Stimulated activated CD4-positive, alpha-beta T cell treated with anti-CD3 and anti-CD28 coated beads, Interleukin-1b, Interleukin-23, amount 100 ng/mL, for 48 hours (primary cell): Measurements from ENCODE around the gene ASF1B.

ENCODE experiments used
- DNase-seq: peaks from one replicate; pipeline ENCODE4 v3.0.0-alpha.2; 2020

ASF1B gene

DNA sequence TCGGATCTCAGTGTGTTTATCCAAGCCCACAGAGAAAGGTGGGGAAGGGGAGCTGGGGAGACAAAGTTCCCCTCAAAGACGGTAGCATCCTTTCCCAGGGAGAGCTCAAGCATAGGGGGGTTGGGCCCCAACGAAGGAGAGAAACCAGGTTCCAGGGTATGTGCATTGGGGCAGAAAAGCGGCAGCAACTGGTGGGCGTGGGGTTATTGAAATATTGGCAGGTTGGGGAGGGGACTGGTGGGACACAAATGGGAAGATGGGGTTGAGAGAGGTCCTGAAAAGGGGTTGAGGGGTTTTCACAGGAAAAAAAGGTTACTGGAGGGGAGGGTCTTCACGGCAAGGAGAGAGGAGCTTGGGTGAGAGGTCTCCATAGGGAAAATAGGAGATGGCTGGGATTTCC lies 1.0 kb downstream of the ASF1B start:
- no peak for DNase-seq

DNA sequence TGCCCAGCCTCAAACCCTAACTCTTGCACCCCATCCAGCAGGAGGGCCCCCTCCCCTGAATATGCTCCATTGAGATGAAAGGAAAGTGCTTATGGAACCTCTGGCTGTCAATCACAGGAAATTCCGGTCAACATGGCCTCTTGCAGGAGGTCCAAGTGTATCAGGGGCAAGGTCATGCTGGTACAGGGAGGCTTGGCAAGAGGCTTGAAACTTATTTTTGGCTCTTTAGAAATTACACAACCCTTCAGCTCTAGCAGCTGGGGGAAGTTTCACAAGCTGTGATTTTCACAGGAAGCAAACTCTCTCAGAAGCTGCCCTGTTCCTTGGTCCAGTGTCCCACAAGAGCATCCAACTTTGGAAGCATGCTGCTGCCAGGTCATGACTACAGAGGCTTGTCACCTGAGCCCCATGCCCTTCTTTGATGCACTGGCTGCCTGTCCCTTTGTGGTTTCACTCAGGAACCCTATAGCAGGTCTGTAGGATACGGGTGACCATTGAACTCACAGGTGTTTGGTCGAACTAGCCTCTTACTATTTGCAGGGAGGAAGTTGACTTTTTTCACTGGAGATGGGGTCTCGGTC lies 8.4 kb downstream of the ASF1B start:
- DNase-seq = no peak

DNA sequence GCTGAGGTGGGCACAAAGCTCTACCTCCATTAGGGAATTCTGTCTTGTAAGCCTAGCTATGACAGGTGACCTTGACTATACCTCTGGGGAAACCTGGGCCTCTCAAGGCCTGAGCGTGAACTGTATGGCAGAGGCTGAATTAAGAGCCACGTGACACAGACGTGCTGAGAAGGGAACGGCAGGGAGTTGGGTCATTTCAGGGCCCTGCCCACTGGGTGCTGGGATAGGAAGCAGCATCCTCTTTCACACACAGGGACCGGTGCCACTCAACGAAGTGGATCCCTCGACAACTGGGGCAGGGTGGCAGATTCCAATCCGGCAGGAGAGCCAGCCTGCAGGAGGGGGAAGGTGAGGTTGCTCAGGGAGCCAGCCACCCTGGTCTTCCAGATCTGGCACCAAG lies 9.2 kb downstream of the ASF1B start:
- DNase-seq = no peak

GRCh38 chr19:14122924-14123323 lies 13.5 kb downstream of the ASF1B start:
- no peak for DNase-seq

DNA sequence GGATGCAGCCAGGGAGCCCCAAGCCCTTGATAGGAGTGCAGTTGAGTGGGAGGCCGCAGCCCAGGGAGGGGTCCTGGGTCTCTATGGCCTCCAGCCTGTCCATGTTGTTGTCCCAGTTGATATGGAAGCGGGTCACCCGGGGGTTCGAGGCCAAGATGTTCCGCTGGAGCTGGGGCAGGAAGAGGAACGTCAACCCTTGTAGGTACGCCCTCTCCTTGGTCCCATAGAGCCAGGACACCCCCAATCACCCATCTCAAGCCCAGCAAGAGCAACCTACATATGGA lies 15.9 kb downstream of the ASF1B start:
- no peak for DNase-seq

GRCh38 chr19:14119644-14120496 lies 16.5 kb downstream of the ASF1B start:
- no peak for DNase-seq

DNA sequence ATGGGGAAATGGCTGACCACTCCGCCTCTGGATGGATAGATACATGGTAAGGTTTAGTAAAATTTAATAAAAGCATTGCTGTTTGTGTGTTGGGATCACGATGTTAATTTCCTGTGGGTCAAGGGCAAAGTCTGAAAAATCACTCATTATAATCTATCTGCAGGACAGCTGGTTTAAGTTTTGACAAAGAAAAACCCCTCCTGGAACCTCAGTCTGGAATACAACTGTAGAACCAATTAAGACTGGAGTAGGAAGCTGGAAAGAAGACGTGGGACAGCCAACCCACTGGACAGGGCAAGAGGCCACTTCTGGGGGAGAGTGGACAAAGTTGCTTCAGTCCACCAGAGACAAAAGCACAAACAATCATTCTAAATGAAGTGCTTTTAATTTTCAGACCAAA lies 17.2 kb downstream of the ASF1B start:
- no peak for DNase-seq

- peak; percentile 17 for DNase-seq
Measured at GRCh38 chr19:14118165-14119051, 18.0 kb downstream of the ASF1B start.

- DNase-seq = peak; percentile 99
Measured at GRCh38 chr19:14117668-14118164, 18.7 kb downstream of the ASF1B start, which contains the start of gene PRKACA. Gene PRKACA, minus strand, starts transcription at chr19:14117762. Its CDS starts 215 bp downstream, at chr19:14117547.

DNA sequence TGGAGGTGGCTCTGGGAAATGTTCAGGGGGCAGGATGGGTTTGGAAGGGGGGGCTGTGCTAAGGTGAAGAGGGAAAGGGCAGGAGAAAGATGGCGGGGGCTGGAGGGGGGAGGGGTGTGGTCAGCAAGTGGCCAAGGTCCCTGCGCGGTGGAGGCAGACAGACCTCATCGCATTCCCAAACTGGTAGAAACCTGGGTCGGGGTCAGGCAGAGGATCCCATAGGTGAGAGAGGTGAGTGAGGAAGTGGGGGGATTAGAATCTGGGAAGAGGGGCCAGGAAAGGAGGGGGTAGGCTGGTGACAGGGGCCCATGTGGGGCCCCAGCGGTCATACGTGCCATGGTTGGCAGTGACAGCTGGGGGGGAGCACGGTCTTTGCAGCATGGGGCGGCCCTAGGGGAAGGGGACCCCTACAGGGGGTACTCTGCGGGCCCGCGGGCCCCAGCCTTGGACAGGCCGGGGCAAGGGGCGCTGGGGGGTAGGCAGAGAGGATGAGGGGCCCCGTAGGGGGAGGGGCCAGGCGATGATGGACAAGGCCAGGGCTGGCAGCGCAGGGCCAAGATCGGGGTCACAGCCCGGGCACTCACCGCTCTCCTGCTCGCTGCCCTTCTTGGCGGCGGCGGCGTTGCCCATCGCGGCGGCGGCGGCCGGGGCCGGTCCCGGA lies 19.3 kb downstream of the ASF1B start:
- no peak for DNase-seq

GRCh38 chr19:14116525-14116917 lies 19.9 kb downstream of the ASF1B start:
- DNase-seq = no peak

DNA sequence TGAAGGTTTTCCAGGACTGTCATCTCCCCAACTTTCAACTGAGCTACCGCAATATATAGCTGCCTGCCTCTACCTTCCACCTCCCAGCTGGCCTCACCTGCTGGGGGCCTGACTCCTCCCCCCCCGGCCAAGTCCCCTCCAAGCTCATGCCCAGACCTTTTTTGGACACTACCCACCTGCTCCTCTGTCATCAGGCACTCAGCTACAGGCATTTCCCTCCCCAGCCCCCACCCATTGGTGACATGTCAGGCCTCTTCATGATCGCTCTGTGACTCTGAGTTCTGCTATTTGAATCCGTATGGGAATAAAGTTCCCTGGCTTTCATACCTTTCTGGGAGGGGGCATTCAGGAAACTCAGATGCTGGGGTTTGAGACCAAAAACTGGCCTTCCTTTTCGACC lies 20.6 kb downstream of the ASF1B start:
- DNase-seq = no peak

DNA sequence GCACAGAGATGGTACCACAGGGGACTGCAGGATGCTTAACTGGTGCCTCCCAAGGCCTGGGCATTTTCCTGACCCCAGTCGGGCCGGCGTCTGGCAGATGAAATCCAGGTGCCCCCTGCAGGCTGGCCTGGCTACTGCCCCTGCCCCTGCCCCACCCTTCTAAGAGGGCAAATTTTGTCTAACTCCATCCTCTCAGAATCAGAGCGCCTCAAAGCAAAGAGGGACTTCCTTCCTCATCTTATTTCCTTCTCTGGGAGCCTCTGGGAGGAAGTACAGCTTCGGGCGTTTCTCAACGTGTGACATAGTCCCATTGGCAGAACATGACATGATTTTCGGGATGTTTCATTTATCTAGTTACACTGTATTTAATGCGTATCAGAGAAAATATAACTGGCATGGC lies 21.5 kb downstream of the ASF1B start:
- DNase-seq = peak; percentile 51

DNA sequence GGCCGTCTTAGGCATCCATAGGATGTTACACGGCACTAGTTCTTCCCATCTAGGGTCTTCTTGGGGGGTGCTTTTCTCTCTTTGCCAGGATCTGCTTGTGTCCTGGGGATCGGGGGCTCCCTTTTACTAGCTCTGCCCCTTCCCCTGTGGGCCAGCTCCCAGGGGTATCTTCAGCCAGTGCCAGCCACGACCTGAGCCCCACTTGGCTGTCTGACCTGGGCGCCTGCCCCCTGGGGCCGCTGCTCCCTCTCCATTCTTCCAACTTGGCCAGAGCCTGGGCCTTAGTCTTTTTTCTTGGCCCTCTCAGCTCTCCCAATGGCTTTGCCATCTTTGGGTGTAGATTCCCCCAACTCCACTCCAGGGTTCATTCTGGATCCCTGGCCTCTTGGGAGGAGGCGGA lies 21.9 kb downstream of the ASF1B start:
- no peak for DNase-seq

DNA sequence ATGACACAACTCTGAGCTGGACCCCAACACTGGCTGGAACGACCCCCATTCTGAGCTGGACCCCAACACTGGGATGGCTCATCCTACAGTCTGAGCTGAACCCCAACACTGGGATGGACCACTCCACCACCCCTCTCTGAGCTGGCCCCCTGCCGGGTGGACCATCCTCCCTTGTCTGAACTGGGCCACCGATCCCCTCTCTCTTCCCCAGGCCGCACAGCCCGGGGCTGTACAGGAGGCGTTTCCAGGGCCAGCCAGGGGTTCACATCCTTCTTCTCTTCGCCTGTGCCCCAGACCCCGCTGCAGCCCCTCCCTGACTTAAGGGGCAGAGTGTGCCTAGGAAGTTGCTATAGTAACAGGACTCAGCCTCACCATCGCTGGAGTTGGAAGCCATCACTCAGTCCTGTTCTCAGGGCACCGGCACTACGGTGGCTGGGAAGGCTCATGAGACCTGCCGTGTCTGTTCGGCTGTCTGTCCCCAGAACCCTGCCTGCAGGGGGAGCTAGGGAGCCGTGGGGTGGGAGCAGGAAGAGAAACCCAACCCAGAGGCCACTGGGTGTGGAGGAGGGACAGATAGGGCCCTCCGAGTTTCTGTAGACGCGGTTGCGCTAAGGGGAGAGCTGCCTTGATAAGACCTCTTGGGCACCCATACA lies 22.5 kb downstream of the ASF1B start:
- DNase-seq = peak; percentile 73

DNA sequence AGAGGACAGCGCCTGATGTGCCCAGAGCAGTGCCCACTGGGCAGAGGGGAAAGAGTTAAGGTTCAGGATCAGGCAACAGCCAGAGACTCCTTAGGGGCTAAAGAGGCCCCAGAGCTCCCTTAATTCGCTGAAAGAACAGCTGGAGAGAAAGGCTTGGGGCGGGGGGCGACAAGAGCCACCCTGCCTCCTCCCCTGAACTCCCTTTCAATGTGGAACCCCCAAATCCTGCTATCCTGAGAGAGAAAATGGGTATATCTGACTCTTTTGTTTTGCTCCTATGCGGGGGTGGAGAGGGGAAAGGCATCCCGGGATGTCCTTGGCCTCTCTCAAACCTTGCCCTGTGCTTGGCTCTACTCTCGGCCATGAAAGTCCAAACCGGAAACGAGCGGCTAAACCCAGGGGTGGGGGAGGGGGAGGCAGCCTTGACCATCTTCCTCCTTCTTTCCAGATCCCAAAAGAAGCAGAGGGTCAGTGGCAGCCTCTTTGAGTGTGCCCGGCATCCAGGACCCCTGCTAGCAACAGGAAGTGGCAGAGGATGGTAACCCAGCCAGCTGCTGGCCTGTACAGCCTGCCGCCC lies 23.5 kb downstream of the ASF1B start:
- DNase-seq = no peak

DNA sequence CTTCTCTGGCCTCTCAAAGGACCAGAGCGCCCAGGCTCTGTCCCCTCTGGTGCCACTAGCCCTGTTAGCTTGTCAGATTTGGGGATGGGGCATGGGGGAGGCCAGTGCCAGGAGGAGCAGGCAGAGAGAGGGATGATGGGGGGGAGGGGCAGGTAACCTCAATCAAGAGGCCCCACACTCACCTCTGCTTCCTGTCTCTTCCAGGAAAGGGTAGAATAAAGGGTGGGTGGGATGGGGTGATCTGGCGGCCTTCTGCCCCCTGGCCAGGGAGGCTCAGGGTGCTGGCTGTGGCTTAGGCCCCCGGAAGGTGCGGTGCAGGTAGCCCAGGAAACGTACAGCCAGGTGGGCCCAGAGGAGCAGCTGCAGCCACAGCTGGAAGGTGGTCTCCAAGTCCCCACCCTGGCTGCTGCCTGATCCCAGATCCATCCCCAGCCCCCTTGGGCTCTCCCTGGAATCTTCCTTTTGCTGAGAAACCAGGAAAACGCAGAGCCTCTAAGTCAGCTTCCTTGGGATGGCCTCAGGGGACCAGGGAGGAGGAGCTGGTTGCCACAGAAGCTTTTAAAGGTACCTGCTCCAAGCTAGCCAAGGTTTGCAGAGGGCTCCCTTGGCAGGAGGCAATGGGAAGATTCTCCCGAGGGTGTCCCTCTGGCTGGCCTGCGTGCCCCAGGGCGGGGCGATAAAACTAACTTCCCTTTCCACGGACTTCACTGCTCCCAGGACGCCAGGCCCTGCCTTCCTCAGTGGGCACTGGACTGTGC lies 24.2 kb downstream of the ASF1B start:
- no peak for DNase-seq

DNA sequence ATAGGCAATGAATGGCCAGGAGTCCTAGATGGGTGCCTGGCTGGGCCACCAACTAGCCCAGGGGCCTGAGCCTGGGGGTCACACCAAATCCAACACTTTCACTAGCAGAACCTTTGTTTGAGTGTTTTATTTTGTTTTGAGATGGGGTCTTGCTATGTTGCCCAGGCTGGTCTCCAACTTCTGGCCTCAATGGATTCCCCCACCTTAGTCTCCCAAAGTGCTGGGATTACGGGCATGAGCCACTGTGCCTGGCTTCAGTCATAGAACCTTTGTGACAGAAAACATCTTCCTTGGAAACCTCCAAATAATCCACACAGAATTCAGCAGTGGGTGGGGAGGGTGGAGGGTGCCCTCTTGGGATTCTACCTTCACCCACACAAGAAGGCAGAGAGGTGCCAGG lies 24.9 kb downstream of the ASF1B start:
- DNase-seq = no peak

GRCh38 chr19:14110650-14111049 lies 25.7 kb downstream of the ASF1B start:
- no peak for DNase-seq

DNA sequence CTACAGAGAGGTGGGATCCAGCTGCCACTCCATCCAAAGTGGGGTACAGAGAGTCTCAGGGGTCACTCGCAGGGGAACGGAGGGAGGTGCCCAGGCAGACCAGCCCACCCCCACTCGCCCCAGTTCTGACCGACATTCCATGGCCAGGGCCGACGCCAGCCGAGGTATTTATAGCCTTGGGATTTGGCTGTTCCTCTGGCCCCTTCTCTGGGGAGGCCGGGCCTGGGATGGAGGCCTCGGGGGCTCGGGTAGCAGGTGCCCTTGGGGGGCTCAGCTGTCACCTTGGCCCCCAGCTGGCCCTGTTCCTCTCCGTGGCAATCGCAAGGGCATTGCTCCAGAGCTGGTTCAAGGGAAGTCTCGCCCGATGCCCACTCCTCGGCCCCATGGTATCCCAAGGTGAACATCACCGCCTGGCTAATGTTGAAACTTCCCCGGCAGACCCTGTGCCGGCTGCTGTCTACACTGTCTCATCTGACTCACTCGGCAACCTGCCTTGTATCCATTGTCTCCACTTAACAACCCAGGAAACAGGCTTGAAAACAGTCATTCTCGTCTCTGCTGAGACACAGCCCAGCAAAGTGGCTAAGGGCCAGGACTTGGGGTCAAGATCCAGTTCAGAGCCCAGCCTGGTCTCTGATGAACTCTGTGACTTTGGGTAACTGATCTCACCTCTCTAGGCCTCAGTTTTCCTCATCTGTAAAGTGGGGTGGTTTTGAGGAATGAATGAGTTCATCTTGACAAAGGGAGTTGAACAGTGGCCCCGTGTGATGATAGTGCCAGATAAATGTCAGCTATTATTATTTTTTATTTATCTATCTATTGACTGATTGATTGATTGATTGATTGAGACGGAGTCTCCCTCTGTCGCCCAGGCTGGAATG lies 28.6 kb downstream of the ASF1B start:
- no peak for DNase-seq
